KMS-11 (cell line): Measurements from ENCODE around the gene TMEM132C.

ENCODE experiments used
- H2AFZ ChIP-seq: fragments of 200-600 bp; sonication (generic); 2 replicates; pipeline ENCODE4 v1.6.1; 2016; ENCODE audit warnings: antibody characterized with exemption, mixed run types, low read depth
- H3K27ac ChIP-seq: fragments of 200-600 bp; sonication (generic); 2 replicates; pipeline ENCODE4 v1.6.1; 2016; ENCODE audit warnings: mild to moderate bottlenecking, mixed run types
- H3K27me3 ChIP-seq: fragments of 200-600 bp; sonication (generic); 2 replicates; pipeline ENCODE4 v1.6.1; 2017; ENCODE audit warnings: mild to moderate bottlenecking, low read depth, mixed run types, moderate library complexity; ENCODE audit not compliant: insufficient read depth
- H3K36me3 ChIP-seq: fragments of 200-600 bp; sonication (generic); 2 replicates; pipeline ENCODE4 v1.6.1; 2017; ENCODE audit warnings: mild to moderate bottlenecking, mixed run types; ENCODE audit not compliant: insufficient read depth
- H3K4me1 ChIP-seq: fragments of 200-600 bp; sonication (generic); 2 replicates; pipeline ENCODE4 v1.6.1; 2016; ENCODE audit warnings: mild to moderate bottlenecking, low read depth, mixed run types; ENCODE audit not compliant: poor library complexity, severe bottlenecking
- H3K4me2 ChIP-seq: fragments of 200-600 bp; sonication (generic); 2 replicates; pipeline ENCODE4 v1.7.0; 2016; ENCODE audit warnings: mild to moderate bottlenecking, mixed run types
- H3K4me3 ChIP-seq: fragments of 200-600 bp; sonication (generic); IDR thresholded peaks from 2 replicates; pipeline ENCODE4 v1.6.1; 2017; ENCODE audit warnings: low read depth, low read length, mixed read lengths; ENCODE audit not compliant: insufficient read depth
- H3K79me2 ChIP-seq: fragments of 200-600 bp; sonication (generic); 2 replicates; pipeline ENCODE4 v1.6.1; 2016; ENCODE audit warnings: low read depth, mixed run types; ENCODE audit not compliant: insufficient read depth
- H3K9ac ChIP-seq: fragments of 200-600 bp; sonication (generic); 2 replicates; pipeline ENCODE4 v1.6.1; 2016; ENCODE audit warnings: mild to moderate bottlenecking, mixed run types
- H4K20me1 ChIP-seq: fragments of 200-600 bp; sonication (generic); 2 replicates; pipeline ENCODE4 v1.6.1; 2016; ENCODE audit warnings: mild to moderate bottlenecking, mixed run types; ENCODE audit not compliant: insufficient read depth
- TF ChIP-seq, protein P1 (sequence below): fragments of 200-600 bp; sonication (generic); conservative IDR thresholded peaks from 2 replicates; pipeline ENCODE4 v1.6.1; 2017; ENCODE audit warnings: low read depth, mild to moderate bottlenecking, antibody characterized with exemption, low read length, moderate library complexity, mixed read lengths

The TMEM132C gene

DNA sequence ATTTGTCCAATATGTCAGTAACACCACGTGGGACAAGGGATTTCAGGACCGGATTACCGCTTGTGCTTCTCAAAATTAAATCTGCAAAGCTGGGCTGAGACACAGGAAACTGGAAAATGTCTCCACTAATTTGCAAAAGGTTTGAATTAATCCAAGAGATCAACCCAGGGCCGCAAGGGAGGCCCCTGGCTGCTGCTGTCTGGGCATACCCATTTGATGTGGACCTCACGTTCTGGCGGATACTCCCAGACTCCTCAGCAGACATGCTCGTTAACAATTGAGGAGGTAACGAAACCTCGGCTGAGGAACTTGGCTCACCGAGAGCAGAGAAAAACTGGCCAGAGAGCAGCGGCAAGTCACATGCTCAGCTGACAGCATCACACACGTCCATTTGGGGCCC, 376.2 kb downstream of the TMEM132C start:
- H3K36me3 ChIP-seq: no peaks in the 10 kb centered on the region
- H4K20me1 ChIP-seq: no peaks in the 10 kb centered on the region
- TF ChIP-seq, protein P1, sequence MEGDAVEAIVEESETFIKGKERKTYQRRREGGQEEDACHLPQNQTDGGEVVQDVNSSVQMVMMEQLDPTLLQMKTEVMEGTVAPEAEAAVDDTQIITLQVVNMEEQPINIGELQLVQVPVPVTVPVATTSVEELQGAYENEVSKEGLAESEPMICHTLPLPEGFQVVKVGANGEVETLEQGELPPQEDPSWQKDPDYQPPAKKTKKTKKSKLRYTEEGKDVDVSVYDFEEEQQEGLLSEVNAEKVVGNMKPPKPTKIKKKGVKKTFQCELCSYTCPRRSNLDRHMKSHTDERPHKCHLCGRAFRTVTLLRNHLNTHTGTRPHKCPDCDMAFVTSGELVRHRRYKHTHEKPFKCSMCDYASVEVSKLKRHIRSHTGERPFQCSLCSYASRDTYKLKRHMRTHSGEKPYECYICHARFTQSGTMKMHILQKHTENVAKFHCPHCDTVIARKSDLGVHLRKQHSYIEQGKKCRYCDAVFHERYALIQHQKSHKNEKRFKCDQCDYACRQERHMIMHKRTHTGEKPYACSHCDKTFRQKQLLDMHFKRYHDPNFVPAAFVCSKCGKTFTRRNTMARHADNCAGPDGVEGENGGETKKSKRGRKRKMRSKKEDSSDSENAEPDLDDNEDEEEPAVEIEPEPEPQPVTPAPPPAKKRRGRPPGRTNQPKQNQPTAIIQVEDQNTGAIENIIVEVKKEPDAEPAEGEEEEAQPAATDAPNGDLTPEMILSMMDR: no peak
- H3K4me1 ChIP-seq: peaks cover 6% of the 10 kb centered on the region
- no peak overlapping the region for H3K9ac ChIP-seq
- H3K27me3 ChIP-seq: no peaks in the 10 kb centered on the region
- H2AFZ ChIP-seq: no peak overlapping the region
- H3K4me2 ChIP-seq: no peak overlapping the region
- no peak overlapping the region for H3K27ac ChIP-seq
- H3K79me2 ChIP-seq: no peaks in the 10 kb centered on the region
- H3K4me3 ChIP-seq: no peak overlapping the region

DNA sequence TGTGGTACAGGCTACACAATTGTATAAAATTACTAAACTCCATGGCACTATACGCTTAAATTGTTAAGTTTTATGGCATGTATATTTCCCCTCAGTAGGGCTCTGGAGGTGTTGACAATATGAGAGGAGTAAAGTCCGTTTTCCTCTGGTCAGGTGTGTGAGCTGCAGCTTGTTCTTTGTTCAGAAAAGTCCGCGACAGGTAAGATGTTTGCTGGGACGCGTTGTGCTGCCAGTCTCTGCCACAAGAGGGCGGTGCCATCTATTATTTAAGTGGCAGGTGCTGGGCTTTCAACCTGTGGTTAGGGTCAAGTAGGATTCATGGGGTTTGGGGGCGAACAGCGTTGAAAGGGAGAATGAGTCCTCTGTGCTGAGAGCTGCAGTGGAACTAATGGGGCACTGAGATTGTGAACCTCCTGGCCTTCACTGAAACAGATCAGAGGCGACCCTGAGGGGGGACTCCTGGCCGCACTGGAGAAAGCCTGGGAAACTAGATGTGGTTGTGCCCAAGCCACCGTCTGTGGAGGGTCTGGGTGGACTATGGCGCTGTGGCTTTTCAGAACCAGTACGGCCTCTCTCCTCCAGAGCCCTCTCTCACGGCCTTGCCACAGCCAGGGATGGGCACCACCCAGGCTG, 377.8 kb downstream of the TMEM132C start:
- no peak overlapping the region for H3K4me3 ChIP-seq
- no peaks in the 10 kb centered on the region for H3K27me3 ChIP-seq
- H3K36me3 ChIP-seq: no peaks in the 10 kb centered on the region
- H3K4me1 ChIP-seq: no peaks in the 10 kb centered on the region
- no peak overlapping the region for H3K27ac ChIP-seq
- no peaks in the 10 kb centered on the region for H3K79me2 ChIP-seq
- no peak overlapping the region for H3K9ac ChIP-seq
- no peak overlapping the region for H3K4me2 ChIP-seq
- no peaks in the 10 kb centered on the region for H4K20me1 ChIP-seq
- TF ChIP-seq, protein P1: peak; percentile 58
- H2AFZ ChIP-seq: no peak overlapping the region

DNA sequence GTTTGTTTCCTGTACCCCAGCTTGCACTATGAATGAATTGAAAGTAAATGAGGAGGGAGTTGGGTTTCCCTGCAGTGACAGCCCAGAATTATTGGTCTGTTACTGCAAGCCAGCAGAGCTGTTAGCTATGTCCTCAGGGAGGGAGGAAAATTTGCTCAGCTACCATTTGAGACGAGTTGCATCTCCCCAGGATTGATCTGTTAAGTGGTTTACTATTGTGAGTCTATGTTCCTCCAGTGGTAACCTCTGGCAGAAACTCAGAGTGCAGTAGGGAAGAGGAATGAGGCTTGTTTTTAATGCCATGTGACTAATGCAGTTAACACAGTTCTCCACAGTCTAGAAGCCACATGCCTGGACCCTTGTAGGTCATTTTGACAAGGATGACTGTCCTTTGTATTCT, 382.9 kb downstream of the TMEM132C start:
- Histone ChIP-seq H3K9ac (no peak overlapping the region), H3K4me2 (no peak overlapping the region), H3K4me3 (no peak overlapping the region), H4K20me1 (no peaks in the 10 kb centered on the region), H3K79me2 (no peaks in the 10 kb centered on the region), H3K4me1 (no peaks in the 10 kb centered on the region), H3K27ac (no peak overlapping the region), H3K27me3 (no peaks in the 10 kb centered on the region), H2AFZ (no peak overlapping the region), H3K36me3 (no peaks in the 10 kb centered on the region)
- TF ChIP-seq, protein P1: no peak

DNA sequence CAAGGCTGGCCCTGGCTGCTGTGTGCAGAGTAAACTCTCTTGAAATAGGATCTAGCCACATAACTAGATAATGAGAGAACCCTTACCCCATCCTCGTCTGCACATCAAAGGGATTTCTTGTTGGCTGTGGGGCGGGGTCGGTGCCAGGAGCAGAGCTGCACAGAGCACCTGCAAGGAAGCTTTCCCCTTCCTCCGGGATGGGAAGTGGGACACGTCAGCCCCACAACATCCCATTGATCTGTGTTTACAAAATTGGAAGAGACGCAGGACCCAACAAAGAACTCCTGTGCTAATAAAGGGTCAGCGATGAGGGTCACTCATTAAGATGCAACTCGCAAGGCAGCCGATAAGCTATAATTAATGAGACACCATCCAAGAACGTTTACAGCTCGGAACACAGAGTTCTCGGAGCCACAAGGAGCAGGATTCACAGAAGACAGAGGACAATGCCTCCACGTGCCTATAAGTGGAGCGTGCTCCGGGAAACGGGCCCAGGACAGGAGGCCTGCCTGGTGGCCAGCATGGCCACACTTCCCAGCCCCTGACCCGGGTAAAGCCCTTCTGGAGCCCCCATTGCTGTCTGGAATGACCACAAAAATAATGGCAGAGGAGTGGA, 385.3 kb downstream of the TMEM132C start:
- Histone ChIP-seq H3K4me3 (no peak overlapping the region), H3K4me1 (no peaks in the 10 kb centered on the region), H4K20me1 (no peaks in the 10 kb centered on the region), H3K9ac (no peak overlapping the region), H3K27me3 (no peaks in the 10 kb centered on the region), H3K4me2 (no peak overlapping the region), H2AFZ (no peak overlapping the region), H3K27ac (no peak overlapping the region), H3K79me2 (no peaks in the 10 kb centered on the region), H3K36me3 (no peaks in the 10 kb centered on the region)
- TF ChIP-seq, protein P1: no peak
